Pancreas (tissue), 10 donors: ENCODE results near the gene NEU2. TPM values are rescaled to one million over a fixed set of nuclear protein-coding genes. Genes with fewer than 3 reads are reported as not detected.

Experiments used
- ATAC-seq, 4 donors: fragments of 200-7000 bp; cut with Tn5 transposase; one replicate each; pipeline versions ENCODE4 v1.8.0 to v1.9.1; 2020; ENCODE audit warnings: mild to moderate bottlenecking in 4 of 4, moderate library complexity in 4 of 4
- DNase-seq, 6 donors: peaks; one replicate each; pipeline ENCODE4 v3.0.0-alpha.2; 2020
- FAIRE-seq: peaks from 2 replicates; lab custom pipeline; 2012; peaks lifted over from hg19 to GRCh38; lab: Jason Lieb, UNC
- H3K27ac ChIP-seq, 4 donors: fragments of 200-600 bp; sonication (generic); 1 replicate in 3 of 4; 2 replicates in 1 of 4; pipeline versions ENCODE4 v1.5.0 to v1.8.0; 2020
- H3K27me3 ChIP-seq, 4 donors: fragments of 200-600 bp; one replicate each; pipeline ENCODE4 v1.8.0; 2021
- H3K36me3 ChIP-seq, 3 donors: fragments of 200-600 bp; sonication (generic) in 1 of 3; one replicate each; pipeline versions ENCODE4 v1.5.0 to v1.8.0; 2020 to 2021
- H3K4me1 ChIP-seq, 3 donors: fragments of 200-600 bp; one replicate each; pipeline ENCODE4 v1.8.0; 2021
- H3K4me3 ChIP-seq, 4 donors: fragments of 200-600 bp; sonication (generic) in 2 of 4; one replicate each; pipeline versions ENCODE4 v1.5.0 to v1.8.0; 2020 to 2021
- H3K9me3 ChIP-seq, 4 donors: fragments of 200-600 bp; one replicate each; pipeline ENCODE4 v1.8.0; 2021
- WGBS, 2 donors: extraction: QIAGEN DNeasy Blood & Tissue Kit; methylation state at CpG; one replicate each; pipeline ENCODE4 v1.1.7; 2013; 5-methylcytosine and 5-hydroxymethylcytosine counted together
- intact Hi-C, 3 donors: fragments of 100-400 bp; cut with DNase I; formaldehyde crosslinking; loops; one replicate each; pipeline versions ENCODE4 v1.11.1 to v1.14.2; 2022
- polyA plus RNA-seq, 2 donors: library from polyadenylated mRNA; stranded (reverse); fragments of 200-250 nt; gene quantifications; one replicate each; pipeline ENCODE4 v1.2.3, GENCODE V29; 2013
- total RNA-seq, 6 donors: library from RNA; stranded (reverse); fragmentation: NEBNext Ultra II Directional in 4 of 6; extraction: Animal tissue kit (Norgen Biotek cat#: 25700) in 4 of 6; gene quantifications; one replicate each; pipeline versions ENCODE4 v1.2.1 to v1.2.4, GENCODE V29; 2021 to 2023
- TF ChIP-seq, protein P1 (sequence below), 4 donors: fragments of 200-600 bp; sonication (generic) in 3 of 4; IDR thresholded peaks; one replicate each; pipeline versions ENCODE4 v1.5.0 to v1.8.0; 2021; ENCODE audit warnings: antibody characterized with exemption in 4 of 4
- donor health status: healthy with polysubstance abuse.
- donor health status: DM: no; HTN: no; CAD: no; lungs with moderate emphysema.
- donor health status: DM: no; HTN: no; CAD: no.
- donor health status: control.
- donor health status: control.
- donor health status: Bipolar disorder and iron deficiency.
- donor health status: DM: yes; HTN: yes; CAD: no.
- donor health status: DM: no; HTN: no; CAD: no.
- donor health status: DM: no; HTN: no; CAD: no.
- donor health status: DM: yes; HTN: yes; CAD: no.

The NEU2 gene
- total RNA-seq (not detected), polyA plus RNA-seq (not detected)

DNA sequence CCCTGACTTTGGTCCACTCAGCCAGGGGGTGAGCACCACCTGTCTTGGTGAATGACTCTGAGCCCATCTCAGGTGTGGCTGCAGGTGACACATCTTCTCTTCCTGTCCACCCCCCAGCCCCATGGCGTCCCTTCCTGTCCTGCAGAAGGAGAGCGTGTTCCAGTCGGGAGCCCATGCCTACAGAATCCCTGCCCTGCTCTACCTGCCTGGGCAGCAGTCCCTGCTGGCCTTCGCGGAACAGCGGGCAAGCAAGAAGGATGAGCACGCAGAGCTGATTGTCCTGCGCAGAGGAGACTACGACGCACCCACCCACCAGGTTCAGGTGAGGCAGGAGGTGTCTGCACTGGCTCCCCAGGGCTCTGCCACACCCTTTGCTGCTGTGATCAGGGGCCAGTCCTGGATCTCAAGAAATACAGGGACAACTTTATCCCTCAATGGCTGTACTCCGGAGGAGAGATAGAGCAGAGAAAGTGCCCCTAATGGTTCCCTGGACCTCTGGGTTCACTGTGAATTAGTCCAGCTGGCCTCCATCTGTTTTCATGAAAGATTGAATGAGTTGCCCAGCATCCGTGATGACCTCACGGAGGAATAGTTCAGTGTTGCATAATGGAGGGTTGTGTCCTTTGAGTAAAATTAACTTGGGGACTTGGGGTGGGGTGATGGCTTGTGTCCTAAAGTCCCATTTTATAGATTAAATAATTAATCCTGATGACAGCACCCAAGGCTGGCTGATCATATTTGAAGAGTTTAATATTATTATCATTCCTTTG is at the start of gene NEU2:
NEU2 (plus strand) TSS at position 122 of the 770 bp plus-strand sequence; CDS start at position 122, 0 bp downstream.
- H3K27ac ChIP-seq: no peak within 1 kb of the TSS
- TF ChIP-seq, protein P1, sequence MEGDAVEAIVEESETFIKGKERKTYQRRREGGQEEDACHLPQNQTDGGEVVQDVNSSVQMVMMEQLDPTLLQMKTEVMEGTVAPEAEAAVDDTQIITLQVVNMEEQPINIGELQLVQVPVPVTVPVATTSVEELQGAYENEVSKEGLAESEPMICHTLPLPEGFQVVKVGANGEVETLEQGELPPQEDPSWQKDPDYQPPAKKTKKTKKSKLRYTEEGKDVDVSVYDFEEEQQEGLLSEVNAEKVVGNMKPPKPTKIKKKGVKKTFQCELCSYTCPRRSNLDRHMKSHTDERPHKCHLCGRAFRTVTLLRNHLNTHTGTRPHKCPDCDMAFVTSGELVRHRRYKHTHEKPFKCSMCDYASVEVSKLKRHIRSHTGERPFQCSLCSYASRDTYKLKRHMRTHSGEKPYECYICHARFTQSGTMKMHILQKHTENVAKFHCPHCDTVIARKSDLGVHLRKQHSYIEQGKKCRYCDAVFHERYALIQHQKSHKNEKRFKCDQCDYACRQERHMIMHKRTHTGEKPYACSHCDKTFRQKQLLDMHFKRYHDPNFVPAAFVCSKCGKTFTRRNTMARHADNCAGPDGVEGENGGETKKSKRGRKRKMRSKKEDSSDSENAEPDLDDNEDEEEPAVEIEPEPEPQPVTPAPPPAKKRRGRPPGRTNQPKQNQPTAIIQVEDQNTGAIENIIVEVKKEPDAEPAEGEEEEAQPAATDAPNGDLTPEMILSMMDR (IDR thresholded peaks at IDR 0.05): no peak
- H3K27me3 ChIP-seq: no peaks in the 10 kb centered on the region
- WGBS, 2 donors: 84% methylated on average over 12 to 13 of the region's 13 CpGs
- H3K4me1 ChIP-seq: no peaks in the 10 kb centered on the region
- FAIRE-seq (no peak), DNase-seq (no peak), ATAC-seq (no peak)
- H3K9me3 ChIP-seq: no peaks in the 10 kb centered on the region
- no peaks in the 10 kb centered on the region for H3K36me3 ChIP-seq
- H3K4me3 ChIP-seq: no peak within 1 kb of the TSS
- intact Hi-C loops: loop anchor here in 1 of 3 donors (10.0 kb wide), 1 partner anchor 418 kb away; no protein-coding TSS in a partner anchor

DNA sequence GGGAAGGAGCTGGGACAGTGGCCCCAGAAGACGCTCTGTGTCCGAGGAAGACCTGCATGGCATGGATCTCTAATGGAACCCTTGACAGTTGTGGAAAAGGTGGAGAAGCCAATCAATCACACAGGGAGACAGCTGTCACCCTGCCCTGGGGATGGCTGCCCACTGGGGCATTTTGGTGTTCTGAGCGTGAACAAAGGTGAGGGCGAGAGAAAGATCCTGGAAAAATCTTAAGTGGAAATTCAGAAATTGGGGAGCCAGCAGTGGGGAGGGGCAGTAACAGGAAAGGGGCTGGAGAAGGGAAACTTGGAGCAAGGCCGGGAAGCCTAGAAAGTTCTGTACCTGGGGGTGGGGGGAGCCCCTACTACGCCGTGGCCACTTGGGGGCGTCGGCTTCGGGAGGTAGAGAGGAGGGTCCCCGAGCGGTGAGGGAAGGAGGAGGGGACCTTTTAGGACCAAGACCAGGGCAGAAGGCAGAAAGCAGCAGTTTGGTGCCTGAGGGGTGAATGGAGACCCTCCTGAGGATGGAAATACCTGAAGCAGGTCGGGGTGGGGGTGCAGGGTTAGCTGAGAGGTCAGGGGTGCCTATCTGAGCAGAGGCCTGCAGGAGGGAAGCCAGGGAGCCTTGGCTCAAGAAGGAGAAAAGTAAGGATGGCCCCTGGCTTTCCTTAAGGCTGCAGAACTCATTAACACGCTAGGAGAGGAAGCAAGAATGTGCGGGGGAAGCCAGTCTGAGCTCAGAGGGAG is 49.4 kb upstream of the NEU2 start:
- Histone ChIP-seq H3K36me3 (no peaks in the 10 kb centered on the region), H3K4me3 (no peak overlapping the region), H3K27ac (no peak overlapping the region), H3K9me3 (no peaks in the 10 kb centered on the region), H3K4me1 (no peaks in the 10 kb centered on the region), H3K27me3 (no peaks in the 10 kb centered on the region)
- intact Hi-C loops: no loop called here
- WGBS, 2 donors: 66 to 68% methylated on average over 15 of the region's 15 CpGs
- peak in 1 of 6 donors; percentile 30 for DNase-seq
- FAIRE-seq: no peak
- TF ChIP-seq, protein P1 (IDR thresholded peaks at IDR 0.05): no peak
- ATAC-seq: no peak

DNA sequence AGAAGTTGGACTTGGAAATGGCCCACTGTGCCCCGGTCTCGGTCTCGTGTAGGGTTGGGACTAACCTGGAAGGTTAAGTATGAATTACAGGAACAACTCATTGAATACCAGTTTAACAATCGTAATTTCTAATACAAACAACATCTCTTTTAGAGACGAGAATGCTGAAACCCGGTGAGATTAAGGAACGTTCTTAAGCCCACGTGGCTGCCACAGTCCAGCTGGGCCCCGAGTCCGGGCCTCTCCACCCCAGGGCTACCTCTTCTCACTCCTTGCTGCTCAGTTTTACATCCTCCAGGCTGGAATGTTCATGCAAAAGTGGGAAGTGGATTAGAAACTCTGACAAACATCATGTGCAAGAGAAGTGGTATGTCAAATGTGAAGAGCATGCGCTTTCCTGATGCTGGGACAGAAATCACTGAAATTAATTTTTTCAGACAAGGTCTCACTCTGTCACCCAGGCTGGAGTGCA is 48.8 kb upstream of the NEU2 start:
- DNase-seq (no peak), FAIRE-seq (no peak), ATAC-seq (no peak)
- Histone ChIP-seq H3K9me3 (no peaks in the 10 kb centered on the region), H3K27me3 (no peaks in the 10 kb centered on the region), H3K4me1 (no peaks in the 10 kb centered on the region), H3K4me3 (no peak overlapping the region), H3K36me3 (no peaks in the 10 kb centered on the region), H3K27ac (no peak overlapping the region)
- WGBS, 2 donors: 76 to 90% methylated on average over 11 of the region's 11 CpGs
- TF ChIP-seq, protein P1 (IDR thresholded peaks at IDR 0.05): no peak
- intact Hi-C loops: no loop called here

DNA sequence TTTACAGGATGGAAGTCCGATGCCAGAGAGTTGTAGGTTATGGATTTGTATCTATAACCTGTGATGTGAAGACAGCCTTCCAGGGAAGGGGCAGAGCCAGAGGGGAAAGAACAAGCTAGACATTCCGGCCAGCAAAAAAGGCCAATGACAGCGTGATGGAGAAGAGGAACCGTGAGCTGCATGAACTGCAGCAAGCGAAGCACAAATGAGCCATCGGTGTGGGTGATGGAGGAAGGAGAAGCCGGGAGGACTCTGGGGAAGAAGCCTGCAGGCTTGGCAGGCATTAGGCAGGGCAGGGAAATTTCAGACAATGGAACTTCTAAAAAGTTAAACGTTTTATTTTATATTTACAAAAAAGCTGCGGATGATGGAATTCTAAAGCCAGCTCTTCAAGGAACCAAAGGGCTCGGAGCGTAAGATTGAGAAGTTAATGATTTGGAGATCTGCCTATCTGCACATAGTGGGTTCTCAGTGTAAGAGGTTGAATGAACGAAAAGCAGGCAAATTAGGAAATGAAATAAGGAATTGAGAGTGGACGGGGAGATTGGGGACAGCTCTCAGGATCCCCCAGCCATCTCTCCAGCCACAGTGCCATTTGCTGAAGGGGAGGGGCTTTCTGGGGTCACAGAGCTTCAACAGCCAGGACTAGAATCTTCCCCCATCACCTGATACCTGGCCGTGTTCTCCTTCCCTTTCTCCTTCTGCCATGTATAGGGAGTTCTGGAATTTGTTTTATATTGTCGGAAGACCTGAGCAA is 47.8 kb upstream of the NEU2 start:
- DNase-seq (no peak), FAIRE-seq (no peak), ATAC-seq (no peak)
- H3K4me1 ChIP-seq: no peaks in the 10 kb centered on the region
- TF ChIP-seq, protein P1 (IDR thresholded peaks at IDR 0.05): no peak
- no peak overlapping the region for H3K27ac ChIP-seq
- no peak overlapping the region for H3K4me3 ChIP-seq
- H3K9me3 ChIP-seq: no peaks in the 10 kb centered on the region
- H3K36me3 ChIP-seq: no peaks in the 10 kb centered on the region
- 84 to 87% methylated on average over 15 of the region's 15 CpGs for WGBS, 2 donors
- no peaks in the 10 kb centered on the region for H3K27me3 ChIP-seq
- intact Hi-C loops: no loop called here
